ENCODE measurements around the gene TMPRSS13. TPM values are rescaled to one million over a fixed set of nuclear protein-coding genes. Genes with fewer than 3 reads are reported as not detected.

TMPRSS13 gene
- total RNA-seq, 5 donors from 2014 or later (not counting 1 experiment from before 2014, with no cell fraction given), result 2.1 to 4.7 (median 3.7) TPM

- Histone ChIP-seq H3K27ac (ENCODE audit: low read length) (no peak overlapping the region), H3K27me3 (replicated peaks in 1 of 2; ENCODE audit: control insufficient read depth in 2 of 2, extremely low read depth in 1 of 2, insufficient read depth in 2 of 2, low read length in 1 of 2) (no peaks in the 10 kb centered on the region), H3K9me3 (no peaks in the 10 kb centered on the region), H3K4me1 (ENCODE audit: control insufficient read depth in 1 of 2, extremely low read depth in 1 of 2, insufficient read depth in 2 of 2, low read length in 2 of 2) (peaks cover 30% of the 10 kb centered on the region in 2 experiments), H3K36me3 (ENCODE audit: control insufficient read depth in 2 of 2, extremely low read depth in 1 of 2, insufficient read depth in 1 of 2, low read length in 1 of 2) (no peaks in the 10 kb centered on the region), H3K4me3 (ENCODE audit: control insufficient read depth in 1 of 2, extremely low read depth in 1 of 2, low read length in 1 of 2) (no peak overlapping the region)
- Mint-ChIP-seq H3K27me3 (no peaks in the 10 kb centered on the region), H3K36me3 (no peaks in the 10 kb centered on the region), H3K4me1 (peaks cover 36 to 46% (median 40%) of the 10 kb centered on the region in 3 donors), H3K4me3 (no peak overlapping the region), H3K27ac (no peak overlapping the region), H3K9me3 (no peaks in the 10 kb centered on the region)
- ATAC-seq (replicated peaks in 1 of 4), result no peak
- ChIA-PET POLR2A (no interaction called here), CTCF (interaction anchor here in 1 of 2 donors (0.6 to 0.9 kb wide), 2 partner anchors 20 to 159 kb away, joined by 3 read pairs; no protein-coding TSS in a partner anchor)
- 100% methylated on average over 2 of the region's 8 CpGs for WGBS (ENCODE audit: insufficient coverage)
- DNase-seq, result no peak
Observed at GRCh38 chr11:117966908-117967307, 37.7 kb upstream of the TMPRSS13 start.

DNA sequence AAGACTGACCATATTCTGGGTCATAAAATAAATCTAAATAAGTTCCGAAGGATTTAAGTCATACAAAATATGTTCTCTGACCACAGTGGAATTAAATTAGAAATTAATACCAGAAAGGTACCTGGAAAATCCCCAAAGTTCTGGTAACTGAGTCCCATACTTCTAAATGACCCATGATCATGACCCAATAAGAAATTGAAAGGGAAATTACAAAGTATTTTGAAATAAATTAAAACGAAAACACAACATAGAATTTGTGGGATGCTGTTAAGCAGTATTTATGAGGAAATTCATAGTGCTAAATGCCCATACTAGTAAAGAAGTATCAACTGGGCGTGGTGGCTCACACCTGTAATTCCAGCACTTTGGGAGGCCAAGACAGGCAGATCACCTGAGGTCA is 33.6 kb upstream of the TMPRSS13 start:
- ChIA-PET POLR2A (no interaction called here), CTCF (no interaction called here)
- Histone ChIP-seq H3K4me3 (ENCODE audit: control insufficient read depth in 1 of 2, extremely low read depth in 1 of 2, low read length in 1 of 2) (no peak overlapping the region), H3K27ac (ENCODE audit: low read length) (no peak overlapping the region), H3K9me3 (peaks cover 3% of the 10 kb centered on the region), H3K27me3 (replicated peaks in 1 of 2; ENCODE audit: control insufficient read depth in 2 of 2, extremely low read depth in 1 of 2, insufficient read depth in 2 of 2, low read length in 1 of 2) (no peaks in the 10 kb centered on the region), H3K36me3 (ENCODE audit: control insufficient read depth in 2 of 2, extremely low read depth in 1 of 2, insufficient read depth in 1 of 2, low read length in 1 of 2) (no peaks in the 10 kb centered on the region), H3K4me1 (ENCODE audit: control insufficient read depth in 1 of 2, extremely low read depth in 1 of 2, insufficient read depth in 2 of 2, low read length in 2 of 2) (peaks cover 0 to 4% of the 10 kb centered on the region in 2 experiments)
- Mint-ChIP-seq H3K36me3 (peaks cover 23% of the 10 kb centered on the region), H3K27me3 (no peaks in the 10 kb centered on the region), H3K4me1 (peaks cover 28 to 42% (median 34%) of the 10 kb centered on the region in 3 donors), H3K9me3 (peaks cover 6 to 17% (median 12%) of the 10 kb centered on the region in 3 donors), H3K27ac (no peak overlapping the region), H3K4me3 (no peak overlapping the region)
- WGBS (ENCODE audit: insufficient coverage), result no CpG with 5 or more reads among the region's 3 CpGs
- DNase-seq (no peak), ATAC-seq (replicated peaks in 1 of 4) (no peak)

GRCh38 chr11:117961896-117962295 is 32.7 kb upstream of the TMPRSS13 start:
- ChIA-PET CTCF (no interaction called here), POLR2A (interaction anchor here in 1 of 2 donors (1.0 kb wide), 1 partner anchor 25 kb away, joined by 3 read pairs; the partner anchor contains the start of gene IL10RA)
- DNase-seq (no peak), ATAC-seq (replicated peaks in 1 of 4) (no peak)
- WGBS (ENCODE audit: insufficient coverage), result 97% methylated on average over 6 of the region's 10 CpGs
- H3K36me3 ChIP-seq (ENCODE audit: control insufficient read depth in 2 of 2, extremely low read depth in 1 of 2, insufficient read depth in 1 of 2, low read length in 1 of 2), result no peaks in the 10 kb centered on the region
- H3K9me3 ChIP-seq, result peaks cover 5% of the 10 kb centered on the region
- H3K27ac ChIP-seq (ENCODE audit: low read length), result no peak overlapping the region
- Mint-ChIP-seq H3K4me3 (no peak overlapping the region), H3K9me3 (peaks cover 6 to 25% (median 12%) of the 10 kb centered on the region in 3 donors), H3K27ac (no peak overlapping the region), H3K36me3 (peaks cover 32% of the 10 kb centered on the region), H3K4me1 (peaks cover 36 to 45% (median 41%) of the 10 kb centered on the region in 3 donors), H3K27me3 (no peaks in the 10 kb centered on the region)
- H3K27me3 ChIP-seq (replicated peaks in 1 of 2; ENCODE audit: control insufficient read depth in 2 of 2, extremely low read depth in 1 of 2, insufficient read depth in 2 of 2, low read length in 1 of 2), result no peaks in the 10 kb centered on the region
- no peak overlapping the region for H3K4me3 ChIP-seq (ENCODE audit: control insufficient read depth in 1 of 2, extremely low read depth in 1 of 2, low read length in 1 of 2)
- H3K4me1 ChIP-seq (ENCODE audit: control insufficient read depth in 1 of 2, extremely low read depth in 1 of 2, insufficient read depth in 2 of 2, low read length in 2 of 2), result peaks cover 0 to 4% of the 10 kb centered on the region in 2 experiments

GRCh38 chr11:117960406-117960805 is 31.2 kb upstream of the TMPRSS13 start:
- ChIA-PET POLR2A (interaction anchor here (0.6 to 1.1 kb wide), 2 partner anchors 9 kb away, joined by 3 read pairs; no protein-coding TSS in a partner anchor), CTCF (interaction anchor here in 1 of 2 donors (0.9 to 1.4 kb wide), 2 partner anchors 9 to 20 kb away, joined by 3 to 7 read pairs; no protein-coding TSS in a partner anchor)
- Mint-ChIP-seq H3K4me1 (peaks cover 44 to 58% (median 50%) of the 10 kb centered on the region in 3 donors), H3K27ac (no peak overlapping the region), H3K36me3 (peaks cover 40% of the 10 kb centered on the region), H3K27me3 (no peaks in the 10 kb centered on the region), H3K4me3 (no peak overlapping the region), H3K9me3 (peaks cover 6 to 27% (median 12%) of the 10 kb centered on the region in 3 donors)
- no CpG with 5 or more reads among the region's 1 CpG for WGBS (ENCODE audit: insufficient coverage)
- ATAC-seq (replicated peaks in 1 of 4), result no peak
- Histone ChIP-seq H3K36me3 (ENCODE audit: control insufficient read depth in 2 of 2, extremely low read depth in 1 of 2, insufficient read depth in 1 of 2, low read length in 1 of 2) (no peaks in the 10 kb centered on the region), H3K4me1 (ENCODE audit: control insufficient read depth in 1 of 2, extremely low read depth in 1 of 2, insufficient read depth in 2 of 2, low read length in 2 of 2) (peaks cover 0 to 7% of the 10 kb centered on the region in 2 experiments), H3K27me3 (replicated peaks in 1 of 2; ENCODE audit: control insufficient read depth in 2 of 2, extremely low read depth in 1 of 2, insufficient read depth in 2 of 2, low read length in 1 of 2) (no peaks in the 10 kb centered on the region), H3K4me3 (ENCODE audit: control insufficient read depth in 1 of 2, extremely low read depth in 1 of 2, low read length in 1 of 2) (no peak overlapping the region), H3K9me3 (peaks cover 5% of the 10 kb centered on the region), H3K27ac (ENCODE audit: low read length) (no peak overlapping the region)
- DNase-seq, result no peak

DNA sequence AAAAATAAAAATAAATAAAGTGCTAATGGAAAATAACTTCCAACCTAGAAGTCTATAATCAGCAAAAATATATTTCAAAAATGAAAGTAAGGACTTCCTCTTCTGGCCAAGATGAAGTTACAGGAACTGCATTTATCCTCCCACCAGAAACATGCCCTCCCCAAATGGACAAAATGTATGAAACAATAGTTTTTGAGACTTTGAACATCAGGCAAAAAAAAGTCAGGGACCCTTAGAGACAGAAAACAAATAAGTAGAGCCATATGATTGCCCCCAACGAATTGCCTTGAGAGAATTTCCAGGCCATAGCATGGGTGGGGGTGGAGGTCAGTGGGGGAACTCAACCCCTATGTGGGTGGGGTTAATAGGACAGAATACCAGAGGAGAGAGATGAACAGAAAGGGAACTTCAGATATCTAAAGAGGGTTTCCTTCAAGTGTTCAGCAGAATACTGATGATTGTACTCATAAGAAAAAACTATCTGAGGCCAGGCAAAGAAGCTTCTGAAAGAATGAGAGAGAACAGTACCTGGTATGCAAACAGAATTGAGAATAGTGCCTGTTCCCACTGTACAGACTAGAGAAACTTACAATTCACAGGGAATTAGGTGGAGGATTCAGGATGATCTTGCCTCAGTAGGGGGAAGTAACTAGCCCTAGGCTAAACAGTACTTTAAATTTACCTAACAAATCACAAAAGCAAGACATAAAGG is 30.4 kb upstream of the TMPRSS13 start:
- peaks cover 48 to 64% (median 56%) of the 10 kb centered on the region in 3 donors for H3K4me1 Mint-ChIP-seq

DNA sequence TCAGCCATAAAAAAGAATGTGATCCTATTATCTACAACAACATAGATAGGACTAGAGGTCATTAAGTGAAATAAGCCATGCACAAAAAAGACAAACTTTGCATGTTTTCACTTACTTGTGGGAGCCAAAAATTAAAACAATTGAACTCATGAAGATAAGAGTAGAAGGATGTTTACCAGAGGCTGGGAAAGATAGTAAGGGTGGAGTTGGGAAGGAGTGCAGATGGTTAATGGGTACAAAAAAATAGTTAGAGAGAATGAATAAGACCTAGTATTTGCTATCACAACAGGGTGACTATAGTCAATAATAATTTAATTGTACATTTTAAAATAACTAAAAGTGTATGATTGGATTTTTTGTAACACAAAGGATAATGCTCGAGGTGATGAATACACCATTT is 29.7 kb upstream of the TMPRSS13 start:
- no peak for ATAC-seq (replicated peaks in 1 of 4)
- peaks cover 5% of the 10 kb centered on the region for H3K9me3 ChIP-seq
- H3K36me3 ChIP-seq (ENCODE audit: control insufficient read depth in 2 of 2, extremely low read depth in 1 of 2, insufficient read depth in 1 of 2, low read length in 1 of 2), result no peaks in the 10 kb centered on the region
- Mint-ChIP-seq H3K4me1 (peaks cover 55 to 70% (median 62%) of the 10 kb centered on the region in 3 donors), H3K27ac (no peak overlapping the region), H3K27me3 (no peaks in the 10 kb centered on the region), H3K4me3 (peak overlapping the region in 1 of 3 donors; percentile 27), H3K36me3 (peaks cover 40% of the 10 kb centered on the region), H3K9me3 (peaks cover 6 to 27% (median 12%) of the 10 kb centered on the region in 3 donors)
- ChIA-PET CTCF (no interaction called here), POLR2A (no interaction called here)
- H3K4me1 ChIP-seq (ENCODE audit: control insufficient read depth in 1 of 2, extremely low read depth in 1 of 2, insufficient read depth in 2 of 2, low read length in 2 of 2), result peaks cover 9 to 17% of the 10 kb centered on the region in 2 experiments
- H3K4me3 ChIP-seq (ENCODE audit: control insufficient read depth in 1 of 2, extremely low read depth in 1 of 2, low read length in 1 of 2), result no peak overlapping the region
- H3K27ac ChIP-seq (ENCODE audit: low read length), result no peak overlapping the region
- no peak for DNase-seq
- no CpG with 5 or more reads among the region's 1 CpG for WGBS (ENCODE audit: insufficient coverage)
- no peaks in the 10 kb centered on the region for H3K27me3 ChIP-seq (replicated peaks in 1 of 2; ENCODE audit: control insufficient read depth in 2 of 2, extremely low read depth in 1 of 2, insufficient read depth in 2 of 2, low read length in 1 of 2)

More for the DNA sequence above, 30.4 kb upstream of the TMPRSS13 start:
- Histone ChIP-seq H3K9me3 (peaks cover 5% of the 10 kb centered on the region), H3K27me3 (replicated peaks in 1 of 2; ENCODE audit: control insufficient read depth in 2 of 2, extremely low read depth in 1 of 2, insufficient read depth in 2 of 2, low read length in 1 of 2) (no peaks in the 10 kb centered on the region), H3K36me3 (ENCODE audit: control insufficient read depth in 2 of 2, extremely low read depth in 1 of 2, insufficient read depth in 1 of 2, low read length in 1 of 2) (no peaks in the 10 kb centered on the region), H3K4me3 (ENCODE audit: control insufficient read depth in 1 of 2, extremely low read depth in 1 of 2, low read length in 1 of 2) (no peak overlapping the region), H3K27ac (ENCODE audit: low read length) (no peak overlapping the region), H3K4me1 (ENCODE audit: control insufficient read depth in 1 of 2, extremely low read depth in 1 of 2, insufficient read depth in 2 of 2, low read length in 2 of 2) (peaks cover 3 to 11% of the 10 kb centered on the region in 2 experiments)
- ATAC-seq (replicated peaks in 1 of 4) (no peak), DNase-seq (no peak)
- CTCF ChIA-PET, result interaction anchor here in 1 of 2 donors (0.9 to 1.4 kb wide), 2 partner anchors 9 to 21 kb away, joined by 3 to 7 read pairs; no protein-coding TSS in a partner anchor
- Mint-ChIP-seq H3K4me3 (peak overlapping the region in 1 of 3 donors; percentile 2), H3K27ac (no peak overlapping the region), H3K27me3 (no peaks in the 10 kb centered on the region), H3K36me3 (peaks cover 40% of the 10 kb centered on the region), H3K9me3 (peaks cover 6 to 27% (median 12%) of the 10 kb centered on the region in 3 donors)
- POLR2A ChIA-PET, result interaction anchor here (0.6 to 1.1 kb wide), 2 partner anchors 8 kb away, joined by 3 read pairs; no protein-coding TSS in a partner anchor
- WGBS (ENCODE audit: insufficient coverage), result 83% methylated on average over 1 of the region's 1 CpG
